Heart right ventricle (tissue), 16 donors: ENCODE measurements around the gene ORC4. TPM values are rescaled to one million over a fixed set of nuclear protein-coding genes. Genes with fewer than 3 reads are reported as not detected.

Experiments
- ATAC-seq, 8 donors: fragments of 200-7000 bp; cut with Tn5 transposase; one replicate each; pipeline ENCODE4 v1.9.1; 2020; ENCODE audit warnings: mild to moderate bottlenecking in 8 of 8, moderate library complexity in 8 of 8, moderate number of reproducible peaks in 1 of 8
- DNase-seq, 2 donors: peaks; one replicate each; pipeline ENCODE4 v3.0.0-alpha.2; 2020
- H3K27ac ChIP-seq, 10 donors: fragments of 200-600 bp; sonication (generic) in 2 of 10; one replicate each; pipeline versions ENCODE4 v1.5.0 to v1.8.0; 2020 to 2022; ENCODE audit warnings: mild to moderate bottlenecking in 3 of 10
- H3K27me3 ChIP-seq, 7 donors: fragments of 200-600 bp; one replicate each; pipeline ENCODE4 v1.8.0; 2021 to 2022; ENCODE audit warnings: mild to moderate bottlenecking in 2 of 7
- H3K36me3 ChIP-seq, 9 donors: fragments of 200-600 bp; sonication (generic) in 1 of 9; one replicate each; pipeline versions ENCODE4 v1.5.0 to v1.8.0; 2020 to 2022; ENCODE audit warnings: mild to moderate bottlenecking in 2 of 9
- H3K4me1 ChIP-seq, 9 donors: fragments of 200-600 bp; sonication (generic) in 1 of 9; one replicate each; pipeline versions ENCODE4 v1.5.0 to v1.8.0; 2020 to 2022; ENCODE audit warnings: mild to moderate bottlenecking in 4 of 9
- H3K4me3 ChIP-seq, 10 donors: fragments of 200-600 bp; sonication (generic) in 2 of 10; one replicate each; pipeline versions ENCODE4 v1.5.0 to v1.8.0; 2020 to 2022; ENCODE audit warnings: mild to moderate bottlenecking in 7 of 10, moderate library complexity in 2 of 10
- H3K9me3 ChIP-seq, 11 donors: fragments of 200-600 bp in 10 of 11; sonication (generic) in 2 of 11; one replicate each; pipeline versions ENCODE4 v1.5.0 to v1.8.0; 2013 to 2022; ENCODE audit warnings: mild to moderate bottlenecking in 2 of 11, control low read depth in 1 of 11, moderate library complexity in 1 of 11
- CTCF ChIP-seq, 9 donors: fragments of 200-600 bp; sonication (generic) in 2 of 9; IDR thresholded peaks; one replicate each; pipeline versions ENCODE4 v1.5.0 to v1.8.0; 2021 to 2022; ENCODE audit warnings: antibody characterized with exemption in 9 of 9, mild to moderate bottlenecking in 5 of 9, moderate library complexity in 1 of 9
- WGBS, 2 donors: extraction: QIAGEN DNeasy Blood & Tissue Kit; methylation state at CpG; one replicate each; pipeline ENCODE4 v1.1.7; 2013; ENCODE audit warnings: inconsistent platforms in 1 of 2; 5-methylcytosine and 5-hydroxymethylcytosine counted together
- intact Hi-C, 10 donors: fragments of 100-400 bp; cut with DNase I; formaldehyde crosslinking; loops; one replicate each; pipeline versions ENCODE4 v1.11.1 to v1.14.2; 2022
- polyA plus RNA-seq, 2 donors: library from polyadenylated mRNA; stranded (reverse); fragments of 200-250 nt; gene quantifications; one replicate each; pipeline ENCODE4 v1.2.3, GENCODE V29; 2013
- total RNA-seq, 10 donors: library from RNA; stranded (reverse); fragmentation: NEBNext Ultra II Directional in 3 of 10; extraction: Animal tissue kit (Norgen Biotek cat#: 25700) in 3 of 10; gene quantifications; one replicate each; pipeline versions ENCODE4 v1.2.1 to v1.2.4, GENCODE V29; 2021 to 2023
- donor health status: Arrhythmogenic right ventricular cardiomyopathy.
- donor health status: ischemic (EF 13 %, LVEDD 7.1; RV severe dilation, severe dysfunction).
- donor health status: healthy with polysubstance abuse.
- donor health status: DM: no; HTN: yes; CAD: no.
- donor health status: DM: no; HTN: no; CAD: no.
- donor health status: ischemic (EF 25% LVEDD 6.9; RV normal size, moderate dysfunction).
- donor health status: ischemic (EF 25% LVEDD 5.7; RV mildly dilated, moderate dysfunction).
- donor health status: healthy.
- donor health status: DM: yes; HTN: yes; CAD: no.
- donor health status: Ischemic cardiomyopathy.
- donor health status: ischemic (EF 35%, LVEDD 5.7; RV mildly dilated, moderate dysfunction).
- donor health status: nonischemic (EF 11% LVEDD 7.7; RV severe dilation, severe dysfunction).
- donor health status: DM: yes; HTN: yes; CAD: no.
- donor health status: PGD.
- donor health status: ischemic (EF 29% LVEDD 5.4; RV normal size, mild dysfunction).
- donor health status: nonischemic (EF 23%, LVEDD 6.1; RV moderate dilation, normal function).

The ORC4 gene
- total and polyA plus RNA-seq, 12 donors, result 8.4 to 51.7 (median 38.8) TPM

- WGBS, 2 donors, result 89 to 90% methylated on average over 2 of the region's 2 CpGs
- no peak for ATAC-seq
Measured at GRCh38 chr2:147968571-147968970, 52.0 kb downstream of the ORC4 start.

DNA sequence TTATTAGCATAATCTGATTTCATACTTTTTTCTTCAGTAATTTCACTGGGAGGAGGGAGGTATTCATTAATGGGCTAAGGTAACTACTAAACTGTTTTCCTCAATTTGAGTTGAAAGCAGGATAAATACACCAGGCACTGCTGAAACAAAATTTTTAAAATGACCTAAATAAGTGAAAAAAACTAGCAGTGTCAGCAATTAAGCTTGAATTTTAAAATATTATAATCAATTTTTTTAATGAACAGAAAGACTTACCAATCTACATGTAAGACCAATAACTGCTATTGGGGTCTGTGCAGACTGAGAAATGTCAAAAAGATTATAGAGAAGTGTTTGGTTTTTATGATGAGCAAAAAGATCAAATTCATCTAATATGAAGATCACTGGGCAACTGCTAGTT, 68.4 kb downstream of the ORC4 start:
- H3K4me1 ChIP-seq, result no peaks in the 10 kb centered on the region
- H3K9me3 ChIP-seq, result no peaks in the 10 kb centered on the region
- DNase-seq (no peak), ATAC-seq (no peak)
- TF ChIP-seq CTCF (IDR thresholded peaks at IDR 0.05), result no peak
- H3K27me3 ChIP-seq, result no peaks in the 10 kb centered on the region
- H3K4me3 ChIP-seq, result no peak overlapping the region
- intact Hi-C loops, result no loop called here
- H3K27ac ChIP-seq, result no peak overlapping the region
- peaks cover 0 to 89% (median 7%) of the 10 kb centered on the region in 9 donors for H3K36me3 ChIP-seq

More at GRCh38 chr2:147968571-147968970, 52.0 kb downstream of the ORC4 start:
- Histone ChIP-seq H3K36me3 (peaks cover 0 to 74% (median 8%) of the 10 kb centered on the region in 9 donors), H3K27me3 (no peaks in the 10 kb centered on the region), H3K27ac (no peak overlapping the region), H3K9me3 (peaks cover 0 to 38% (median 5%) of the 10 kb centered on the region in 11 donors), H3K4me1 (no peaks in the 10 kb centered on the region), H3K4me3 (no peak overlapping the region)
- TF ChIP-seq CTCF (IDR thresholded peaks at IDR 0.05), result no peak
- intact Hi-C loops, result no loop called here
- no peak for DNase-seq

DNA sequence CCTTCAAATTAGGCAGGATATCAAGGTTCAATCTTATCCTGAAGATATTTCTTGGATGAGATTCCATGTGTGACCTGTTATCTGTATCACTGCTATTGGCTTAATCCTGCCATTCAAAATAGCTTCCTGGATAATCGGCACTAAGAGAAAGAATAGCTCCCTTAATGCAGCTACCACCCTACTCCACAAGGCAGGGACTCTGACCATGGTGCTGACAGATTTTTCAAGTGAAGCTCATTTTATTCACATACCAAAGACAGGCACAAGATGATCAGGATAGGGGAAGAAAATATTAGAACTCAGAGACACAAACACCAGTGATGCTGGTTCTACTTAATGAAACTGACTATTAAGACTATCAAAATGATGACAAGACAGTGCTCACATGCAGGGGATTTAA, 74.9 kb downstream of the ORC4 start:
- DNase-seq, result no peak
- 13 to 21% methylated on average over 1 of the region's 1 CpG for WGBS, 2 donors
- intact Hi-C loops, result loop anchor here in 2 of 10 donors (10.0 kb wide), 1 partner anchor 1049 kb away; no protein-coding TSS in a partner anchor

GRCh38 chr2:147939313-147939712, 81.2 kb downstream of the ORC4 start:
- 92 to 97% methylated on average over 1 of the region's 1 CpG for WGBS, 2 donors
- DNase-seq (no peak), ATAC-seq (no peak)
- no peaks in the 10 kb centered on the region for H3K27me3 ChIP-seq
- no peaks in the 10 kb centered on the region for H3K9me3 ChIP-seq
- intact Hi-C loops, result loop anchor here in 7 of 10 donors (2.0 to 10.0 kb wide), 6 partner anchors 568 to 1055 kb away; no protein-coding TSS in a partner anchor
- H3K27ac ChIP-seq, result peak overlapping the region in 1 of 10 donors; percentile 11
- no peak for TF ChIP-seq CTCF (IDR thresholded peaks at IDR 0.05)
- H3K36me3 ChIP-seq, result peaks cover 0 to 95% (median 31%) of the 10 kb centered on the region in 9 donors
- H3K4me3 ChIP-seq, result no peak overlapping the region
- peaks cover 0 to 4% (median 0%) of the 10 kb centered on the region in 9 donors for H3K4me1 ChIP-seq

More for the DNA sequence above, 74.9 kb downstream of the ORC4 start:
- Histone ChIP-seq H3K27me3 (no peaks in the 10 kb centered on the region), H3K4me3 (no peak overlapping the region), H3K36me3 (peaks cover 0 to 86% (median 13%) of the 10 kb centered on the region in 9 donors), H3K9me3 (no peaks in the 10 kb centered on the region), H3K4me1 (no peaks in the 10 kb centered on the region), H3K27ac (no peak overlapping the region)
- no peak for TF ChIP-seq CTCF (IDR thresholded peaks at IDR 0.05)
- ATAC-seq, result no peak
